LNCAP (cell line): ENCODE measurements around the gene PSMB2.
A peak's percentile ranks its signal among the peaks of the same experiment; 100 is the strongest.

Experiments used
- CTCF ChIP-seq: fragments of 450-650 bp; IDR thresholded peaks from 2 replicates; pipeline ENCODE4 v1.5.1; 2017; ENCODE audit warnings: mild to moderate bottlenecking

The PSMB2 gene

GRCh38 chr1:35573198-35574124 lies 67.9 kb downstream of the PSMB2 start, which contains the start of gene TFAP2E:
TFAP2E (plus strand) TSS chr1:35573314; CDS start chr1:35573578, 264 bp downstream.
- TF ChIP-seq CTCF: no peak

GRCh38 chr1:35572296-35572695 lies 69.0 kb downstream of the PSMB2 start:
- no peak for TF ChIP-seq CTCF

GRCh38 chr1:35571263-35571662 lies 70.1 kb downstream of the PSMB2 start:
- no peak for TF ChIP-seq CTCF

- no peak for TF ChIP-seq CTCF
Observed at GRCh38 chr1:35570589-35571137, 70.7 kb downstream of the PSMB2 start.

- no peak for TF ChIP-seq CTCF
Observed at GRCh38 chr1:35569936-35570335, 71.4 kb downstream of the PSMB2 start.

GRCh38 chr1:35568975-35569395 lies 72.3 kb downstream of the PSMB2 start:
- peak; percentile 93 for TF ChIP-seq CTCF

- TF ChIP-seq CTCF: no peak
Observed at GRCh38 chr1:35567947-35568558, 73.3 kb downstream of the PSMB2 start.
